SKM-1 treated with dmso at 0.1 percent for 144 hours (cell line): ENCODE results near the gene VPS8.
"Not testable (repeated sequence)": the region's sequence is repeated elsewhere in the genome, so short reads cannot be mapped to it uniquely, and the experiment has no call there.

Experiments used
- DNase-seq: peaks from one replicate; lab custom pipeline; 2025; ENCODE audit not compliant: unreplicated experiment; lab: John Stamatoyannopoulos, UW

Gene VPS8

GRCh38 chr3:184914628-184915027 is 102.7 kb downstream of the VPS8 start:
- no peak for DNase-seq

- DNase-seq: no peak
These were observed 106.8 kb downstream of the VPS8 start for GRCh38 chr3:184918750-184919149.

- DNase-seq: no peak
These were observed 107.7 kb downstream of the VPS8 start for GRCh38 chr3:184919651-184920050.

DNA sequence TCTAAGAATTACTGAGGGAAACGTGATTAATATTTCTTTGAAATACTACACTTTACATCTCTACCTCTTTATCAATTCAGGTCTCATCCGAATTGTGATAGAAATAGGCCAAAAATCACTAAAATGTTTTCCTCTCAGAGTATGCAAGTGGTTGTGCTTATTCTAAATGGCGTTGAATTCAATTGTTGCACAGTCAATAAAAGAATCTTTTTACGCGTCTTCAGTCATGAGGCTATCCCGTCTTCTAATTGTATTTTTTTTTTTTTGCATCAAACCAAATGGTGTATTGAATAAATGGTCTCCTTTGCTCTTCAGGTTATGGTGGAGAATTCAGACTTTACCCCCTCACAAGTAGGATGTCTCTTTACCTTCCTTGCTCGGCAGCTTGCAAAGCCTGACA is 112.6 kb downstream of the VPS8 start:
- DNase-seq: no peak

GRCh38 chr3:184927796-184928315 is 115.9 kb downstream of the VPS8 start:
- DNase-seq: no peak

DNA sequence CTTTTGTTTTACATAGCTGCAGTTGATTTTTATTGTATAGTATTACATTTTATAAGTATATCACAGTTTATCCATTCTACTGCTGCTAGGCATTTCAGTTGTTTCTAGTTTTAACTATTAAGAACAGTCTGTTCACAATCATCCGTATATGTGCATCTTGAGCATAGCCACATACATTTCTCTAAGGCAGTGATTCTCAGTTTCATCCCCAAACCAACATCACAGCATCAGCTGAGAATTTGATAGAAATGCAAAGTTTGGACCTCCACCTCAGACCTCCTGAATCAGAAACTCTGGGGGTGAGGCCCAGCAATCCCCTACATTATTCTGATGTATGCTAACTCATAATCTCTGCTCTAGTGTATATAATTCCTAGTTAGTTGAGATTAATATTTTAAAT is 120.8 kb downstream of the VPS8 start:
- no peak for DNase-seq

DNA sequence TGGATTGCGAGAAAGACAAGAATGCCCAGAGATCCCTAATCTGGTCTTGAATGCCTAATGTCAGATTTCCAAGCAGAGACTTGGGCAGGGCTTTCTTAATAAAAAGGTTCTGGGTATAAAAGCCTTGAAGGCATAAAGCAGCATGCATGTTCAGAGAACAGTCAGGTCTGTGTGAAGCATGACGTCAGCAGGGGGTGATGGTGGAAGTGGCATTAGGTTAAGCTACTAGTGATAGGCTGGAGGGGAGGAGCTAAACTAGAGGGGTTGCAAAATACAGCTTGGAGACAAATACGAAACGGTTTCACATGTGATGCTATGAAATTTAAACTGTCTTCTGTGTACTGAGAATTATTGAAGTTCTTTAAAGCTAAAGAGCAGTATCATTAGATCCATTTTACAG is 125.6 kb downstream of the VPS8 start:
- DNase-seq: no peak

DNA sequence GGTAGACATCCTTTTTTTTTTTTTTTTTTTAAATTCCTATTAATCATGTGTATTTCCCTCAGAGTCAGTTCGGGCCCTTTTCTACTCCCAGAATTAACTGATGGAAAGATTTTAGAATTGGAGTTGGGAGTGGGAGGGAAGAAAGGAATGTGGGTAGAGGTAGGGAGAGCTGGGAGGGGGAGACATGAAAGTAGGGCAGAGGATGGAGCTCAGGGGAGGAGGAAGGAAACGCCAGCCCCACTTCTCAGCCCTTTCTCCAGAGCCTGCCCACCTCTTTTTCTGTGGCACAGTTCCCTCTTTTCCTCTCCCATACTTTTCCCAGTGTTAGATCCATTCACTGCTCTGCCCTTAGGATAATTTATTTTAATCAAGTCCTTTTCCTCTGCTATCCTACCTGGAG is 129.4 kb downstream of the VPS8 start:
- no peak for DNase-seq

DNA sequence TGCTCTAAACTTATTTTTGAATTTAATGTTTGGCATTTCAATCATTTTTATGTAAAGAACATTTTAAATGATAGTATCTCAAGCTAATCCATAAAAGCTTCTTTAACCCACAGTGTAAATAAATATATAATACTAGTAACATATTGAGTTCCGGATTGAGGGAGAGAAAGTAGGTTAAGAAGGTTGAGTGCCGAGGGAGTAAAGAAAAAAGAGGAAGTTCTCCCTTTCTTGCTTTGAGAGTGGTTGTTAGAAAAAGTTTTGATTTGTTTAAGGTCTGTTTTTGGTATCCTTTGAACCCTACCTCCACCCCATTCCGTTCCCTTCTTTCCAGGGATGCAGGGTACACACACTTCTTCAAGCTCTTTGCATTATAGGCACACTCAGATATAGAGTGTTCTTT is 130.8 kb downstream of the VPS8 start:
- peak; percentile 14 for DNase-seq

DNA sequence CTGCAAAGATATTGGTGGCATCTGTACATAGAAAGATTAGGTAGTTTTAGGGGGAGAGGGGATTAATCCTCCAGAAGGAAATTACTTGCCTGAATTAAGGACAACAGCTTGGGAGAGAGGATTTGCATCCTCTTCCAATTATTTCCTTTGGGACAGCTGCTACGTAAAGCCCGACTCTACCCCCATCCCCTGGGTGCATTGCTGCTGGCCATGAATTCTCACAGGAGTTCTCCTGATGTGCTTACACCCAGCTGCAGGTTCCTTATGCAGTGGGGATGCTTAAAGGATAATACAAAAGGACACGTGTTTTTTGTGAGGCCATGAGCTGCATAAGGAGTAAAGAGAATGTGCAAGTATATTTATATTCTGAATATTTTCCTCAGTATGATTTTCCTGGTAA is 132.3 kb downstream of the VPS8 start:
- DNase-seq: no peak

- no peak for DNase-seq
These were observed 134.1 kb downstream of the VPS8 start for GRCh38 chr3:184945886-184946625.

- DNase-seq: no peak
These were observed 135.0 kb downstream of the VPS8 start for GRCh38 chr3:184946917-184947316.

DNA sequence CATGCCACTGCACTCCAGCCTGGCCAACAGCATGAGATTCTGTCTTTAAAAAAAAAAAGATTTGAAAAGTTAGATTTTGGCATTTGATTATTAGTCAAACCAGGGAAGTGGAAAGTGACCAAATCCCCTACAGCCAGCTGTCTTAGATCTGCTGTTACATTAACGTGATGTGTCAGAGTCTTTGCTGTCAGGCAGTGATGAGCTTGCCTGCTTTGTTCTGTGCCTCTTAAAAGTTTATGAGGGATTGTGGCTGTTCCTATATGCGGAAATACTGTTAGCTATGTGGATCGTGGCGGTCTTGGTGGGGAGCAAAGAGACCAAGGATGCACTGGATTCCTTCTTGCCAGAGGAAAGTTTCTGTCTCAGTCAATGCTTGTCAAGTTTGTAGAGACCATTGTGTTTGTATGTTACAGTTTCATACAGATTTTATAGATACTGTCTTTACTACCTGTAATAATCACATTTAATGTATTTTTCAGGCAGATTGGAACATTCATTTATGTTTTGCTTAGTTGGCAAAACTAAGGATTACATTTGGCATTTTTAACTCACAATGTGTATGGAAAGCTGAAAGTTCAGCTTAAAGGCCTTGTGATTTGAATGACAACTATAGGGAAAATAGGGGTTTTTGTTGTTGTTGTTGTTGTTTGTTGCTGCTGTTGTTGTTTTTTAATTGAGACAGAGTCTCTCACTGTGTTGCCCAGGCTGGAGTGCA is 137.4 kb downstream of the VPS8 start:
- no peak for DNase-seq

- DNase-seq: not testable (repeated sequence)
These were observed 138.8 kb downstream of the VPS8 start for GRCh38 chr3:184950816-184951215.

DNA sequence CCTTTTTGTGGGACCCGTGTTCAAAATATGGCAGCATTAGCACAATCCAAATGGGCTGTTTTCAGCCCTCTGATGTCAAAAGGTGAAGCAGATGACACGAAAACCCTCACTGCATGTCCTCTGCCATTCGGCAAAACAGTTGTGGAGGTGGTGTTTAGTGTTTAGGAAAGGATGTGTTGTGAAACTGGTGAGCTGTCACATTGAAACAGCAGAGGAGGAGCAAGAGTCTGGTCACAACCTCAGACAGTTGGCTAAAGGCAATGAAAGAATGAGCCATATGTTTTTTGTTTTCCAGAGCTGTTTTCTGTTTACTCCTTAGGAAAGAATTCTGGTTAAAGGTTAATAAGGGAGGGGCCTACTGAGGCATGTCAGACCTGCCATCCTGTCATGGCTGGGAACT is 140.7 kb downstream of the VPS8 start:
- no peak for DNase-seq

DNA sequence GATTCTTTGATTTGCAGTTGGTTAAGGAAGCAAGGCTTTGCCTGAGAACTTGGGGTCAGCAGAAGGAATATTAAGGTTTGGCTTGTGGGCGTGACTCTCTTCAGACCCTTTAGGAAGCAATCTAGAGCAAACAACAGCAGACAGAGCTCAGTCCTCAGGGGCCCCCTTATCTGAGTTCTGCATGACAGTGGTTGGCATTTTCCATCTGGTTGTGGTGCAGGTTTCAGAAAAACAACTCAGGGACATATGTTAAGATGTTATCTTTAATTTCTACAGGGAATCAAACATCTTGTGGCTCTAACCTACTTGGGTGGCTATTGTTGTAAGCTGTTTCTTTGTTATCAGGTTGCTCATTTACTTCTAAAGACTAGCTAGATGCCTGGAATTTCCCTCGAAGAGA is 141.4 kb downstream of the VPS8 start:
- no peak for DNase-seq

DNA sequence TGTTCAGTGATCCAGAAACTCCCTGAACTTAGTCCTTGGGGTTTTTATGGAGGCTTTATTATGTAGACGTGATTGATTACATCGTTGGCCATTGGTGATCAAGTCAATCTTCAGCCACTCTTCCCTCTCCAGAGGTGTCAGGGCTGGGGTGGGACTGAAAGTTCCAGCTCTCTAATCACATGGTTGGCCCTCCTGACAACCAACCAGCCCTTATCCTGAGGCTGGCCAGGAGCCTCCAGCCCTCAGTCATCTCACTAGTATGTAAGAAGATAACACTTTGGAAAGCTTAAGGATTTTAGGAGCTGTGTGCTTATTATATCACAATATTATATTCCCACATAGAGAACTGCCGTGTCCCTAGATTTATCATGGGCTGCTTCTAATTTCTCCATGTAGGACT is 142.3 kb downstream of the VPS8 start:
- DNase-seq: no peak

DNA sequence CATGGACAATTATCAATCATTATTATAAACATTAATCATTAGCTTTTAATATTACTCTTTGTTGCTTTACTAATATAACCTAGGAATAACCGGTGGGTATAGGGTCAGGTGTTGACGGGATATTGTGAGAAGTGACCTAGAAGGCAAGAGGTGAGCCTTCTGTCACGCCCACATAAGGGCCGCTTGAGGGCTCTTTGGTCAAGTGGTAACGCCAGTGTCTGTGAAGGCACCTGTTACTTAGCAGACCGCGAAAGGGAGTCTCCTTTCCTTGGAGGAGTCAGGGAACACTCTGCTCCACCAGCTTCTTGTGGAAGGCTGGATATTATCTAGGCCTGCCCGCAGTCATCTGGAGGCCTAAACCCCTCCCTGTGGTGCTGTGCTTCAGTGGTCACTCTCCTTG is 142.9 kb downstream of the VPS8 start:
- not testable (repeated sequence) for DNase-seq

DNA sequence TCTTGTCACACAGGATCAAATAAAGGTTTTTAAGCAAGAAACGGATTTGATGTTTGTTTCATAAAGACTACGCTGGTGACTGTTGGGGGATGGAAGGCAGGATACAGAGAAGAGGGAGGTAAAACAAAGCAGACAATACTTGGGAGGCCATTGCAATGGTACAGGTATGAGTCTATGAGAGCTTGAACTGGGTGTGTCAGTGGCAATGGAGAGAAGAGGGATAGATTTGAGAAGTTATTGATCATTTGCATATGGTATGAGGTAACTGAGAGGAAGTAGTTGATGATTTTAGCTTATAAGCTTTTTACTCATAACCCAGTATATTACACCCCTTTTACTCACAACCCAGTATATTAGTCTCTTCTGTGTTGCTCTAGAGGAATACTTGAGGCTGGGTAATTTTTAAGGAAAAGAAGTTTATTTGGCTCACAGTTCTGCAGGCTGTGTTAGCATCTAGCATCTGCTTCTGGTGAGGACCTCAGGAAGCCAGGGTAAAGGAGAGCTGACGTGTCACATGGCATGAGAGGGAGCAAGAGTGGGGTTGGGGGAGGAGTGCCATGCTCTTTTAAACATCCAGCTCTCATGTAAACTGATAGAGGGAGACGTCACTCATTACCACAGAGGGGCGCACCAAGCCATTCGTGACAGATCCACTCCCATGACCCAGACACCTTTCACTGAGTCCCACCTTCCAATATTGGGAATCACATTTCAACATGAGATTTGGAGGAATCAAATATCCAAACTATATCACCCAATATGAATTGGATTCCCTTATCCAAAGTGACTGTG is 153.9 kb downstream of the VPS8 start:
- DNase-seq: no peak

GRCh38 chr3:184968115-184968514 is 156.1 kb downstream of the VPS8 start:
- DNase-seq: no peak

DNA sequence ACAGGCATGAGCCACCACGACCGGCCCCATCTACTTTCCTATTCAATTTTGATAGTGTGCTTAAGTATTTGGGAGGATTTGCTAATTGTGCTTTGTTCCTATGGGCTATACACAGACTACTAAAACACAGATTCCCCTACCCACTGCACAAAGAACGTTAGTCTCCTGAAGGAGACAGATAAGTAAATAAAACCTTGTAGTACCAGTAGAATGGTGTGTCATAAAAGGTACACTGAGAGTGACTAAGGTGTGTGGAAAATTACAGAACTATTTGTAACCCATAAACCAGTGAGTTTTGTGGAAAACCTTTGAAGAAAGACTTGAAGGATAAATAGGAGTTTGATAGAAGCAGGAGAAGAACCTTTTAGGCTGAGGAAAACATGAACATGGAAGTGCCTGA is 158.2 kb downstream of the VPS8 start:
- no peak for DNase-seq

- DNase-seq: no peak
These were observed 165.8 kb downstream of the VPS8 start for GRCh38 chr3:184977796-184978195.
